Prostate gland (tissue), 2 donors: Measurements from ENCODE around the gene FBN3. TPM values are rescaled to one million over a fixed set of nuclear protein-coding genes. Genes with fewer than 3 reads are reported as not detected.

Experiments
- DNase-seq: peaks from one replicate; pipeline ENCODE4 v3.0.0-alpha.2; 2019; ENCODE audit warnings: low spot score
- H3K27ac ChIP-seq, 2 donors: fragments of 200-600 bp; sonication (generic); 2 replicates each; pipeline ENCODE4 v1.5.1; 2017 to 2019
- H3K27me3 ChIP-seq: fragments of 200-600 bp; sonication (generic); replicated peaks from 2 replicates; pipeline ENCODE4 v1.5.1; 2019; ENCODE audit not compliant: insufficient read depth
- H3K36me3 ChIP-seq, 2 donors: fragments of 200-600 bp; sonication (generic); 1 replicate in 1 of 2; 2 replicates in 1 of 2; pipeline versions ENCODE4 v1.5.1 to v1.8.1; 2017 to 2019
- H3K4me1 ChIP-seq: fragments of 200-600 bp; sonication (generic); replicated peaks from 2 replicates; pipeline ENCODE4 v1.5.1; 2019
- H3K4me3 ChIP-seq, 2 donors: fragments of 200-600 bp; sonication (generic); 2 replicates each; pipeline ENCODE4 v1.5.1; 2017 to 2019
- H3K9me3 ChIP-seq: fragments of 200-600 bp; sonication (generic); 2 replicates; pipeline ENCODE4 v1.5.1; 2017
- CTCF ChIP-seq, 4 experiments: fragments of 200-600 bp in 2 of 4; fragments of 450-650 bp in 2 of 4; sonication (generic) in 2 of 4; IDR thresholded peaks; 1 replicate in 3 of 4; 2 replicates in 1 of 4; pipeline ENCODE4 v1.5.1; 2016 to 2019; ENCODE audit warnings: antibody characterized with exemption in 4 of 4, mild to moderate bottlenecking in 2 of 4, moderate library complexity in 2 of 4
- POLR2A ChIP-seq: fragments of 450-650 bp; IDR thresholded peaks from one replicate; pipeline ENCODE4 v1.6.1; 2016; ENCODE audit warnings: antibody characterized with exemption, mild to moderate bottlenecking
- POLR2AphosphoS5 ChIP-seq: sonication (generic); formaldehyde crosslinking; IDR thresholded peaks from one replicate; pipeline ENCODE4 v1.6.1; 2017; ENCODE audit warnings: antibody characterized with exemption
- WGBS: methylation state at CpG from one replicate; pipeline ENCODE4 v1.1.5; 2018; 5-methylcytosine and 5-hydroxymethylcytosine counted together
- intact Hi-C: fragments of 100-400 bp; cut with DNase I; formaldehyde crosslinking; loops from one replicate; pipeline ENCODE4 v1.14.2; 2022
- total RNA-seq, 2 donors: library from RNA; depleted of rRNA; stranded (reverse); fragments of >200 nt; gene quantifications; one replicate each; pipeline ENCODE4 v1.1.0, GENCODE V29; 2016

Gene FBN3
- total RNA-seq, 2 donors from 2014 or later, result 3.1 to 5.2 TPM

GRCh38 chr19:8115805-8116396 is 33.5 kb downstream of the FBN3 start:
- TF ChIP-seq POLR2A (no peak), CTCF (IDR thresholded peaks at IDR 0.05) (no peak), POLR2AphosphoS5 (no peak)
- no peaks in the 10 kb centered on the region for H3K36me3 ChIP-seq
- no peaks in the 10 kb centered on the region for H3K9me3 ChIP-seq
- no peak overlapping the region for H3K27ac ChIP-seq
- intact Hi-C loops, result no loop called here
- WGBS, result 82% methylated on average over 6 of the region's 6 CpGs
- H3K4me1 ChIP-seq, result no peaks in the 10 kb centered on the region
- no peak overlapping the region for H3K4me3 ChIP-seq
- H3K27me3 ChIP-seq, result no peaks in the 10 kb centered on the region
- DNase-seq, result no peak

- Histone ChIP-seq H3K36me3 (no peaks in the 10 kb centered on the region), H3K4me3 (no peak overlapping the region), H3K9me3 (no peaks in the 10 kb centered on the region), H3K4me1 (no peaks in the 10 kb centered on the region), H3K27ac (no peak overlapping the region), H3K27me3 (no peaks in the 10 kb centered on the region)
- WGBS, result 63% methylated on average over 5 of the region's 5 CpGs
- TF ChIP-seq POLR2A, result no peak
- TF ChIP-seq CTCF (IDR thresholded peaks at IDR 0.05), result no peak
- TF ChIP-seq POLR2AphosphoS5, result no peak
- intact Hi-C loops, result no loop called here
- no peak for DNase-seq
Measured at GRCh38 chr19:8113017-8113416, 36.4 kb downstream of the FBN3 start.

- H3K36me3 ChIP-seq, result no peaks in the 10 kb centered on the region
- no peaks in the 10 kb centered on the region for H3K27me3 ChIP-seq
- intact Hi-C loops, result no loop called here
- H3K4me3 ChIP-seq, result no peak overlapping the region
- H3K4me1 ChIP-seq, result no peaks in the 10 kb centered on the region
- WGBS, result 97% methylated on average over 16 of the region's 16 CpGs
- no peaks in the 10 kb centered on the region for H3K9me3 ChIP-seq
- H3K27ac ChIP-seq, result no peak overlapping the region
- no peak for TF ChIP-seq POLR2A
- TF ChIP-seq CTCF (IDR thresholded peaks at IDR 0.05), result no peak
- no peak for TF ChIP-seq POLR2AphosphoS5
- no peak for DNase-seq
Measured at GRCh38 chr19:8111376-8111775, 38.0 kb downstream of the FBN3 start.

- TF ChIP-seq CTCF (IDR thresholded peaks at IDR 0.05) (no peak), POLR2A (no peak), POLR2AphosphoS5 (no peak)
- Histone ChIP-seq H3K36me3 (no peaks in the 10 kb centered on the region), H3K27me3 (no peaks in the 10 kb centered on the region), H3K4me3 (no peak overlapping the region), H3K4me1 (no peaks in the 10 kb centered on the region), H3K9me3 (no peaks in the 10 kb centered on the region), H3K27ac (no peak overlapping the region)
- 97% methylated on average over 16 of the region's 16 CpGs for WGBS
- intact Hi-C loops, result no loop called here
- no peak for DNase-seq
Measured at GRCh38 chr19:8110931-8111330, 38.5 kb downstream of the FBN3 start.

- intact Hi-C loops, result no loop called here
- H3K36me3 ChIP-seq, result no peaks in the 10 kb centered on the region
- no peaks in the 10 kb centered on the region for H3K9me3 ChIP-seq
- H3K4me1 ChIP-seq, result no peaks in the 10 kb centered on the region
- TF ChIP-seq CTCF (IDR thresholded peaks at IDR 0.05), result no peak
- TF ChIP-seq POLR2A, result no peak
- TF ChIP-seq POLR2AphosphoS5, result no peak
- 96% methylated on average over 7 of the region's 7 CpGs for WGBS
- H3K27me3 ChIP-seq, result no peaks in the 10 kb centered on the region
- H3K4me3 ChIP-seq, result no peak overlapping the region
- no peak overlapping the region for H3K27ac ChIP-seq
- no peak for DNase-seq
Measured at GRCh38 chr19:8109890-8110662, 39.3 kb downstream of the FBN3 start.
